DMS79 (cell line): ENCODE measurements around the gene GPRC5B.

Source experiments
- DNase-seq: peaks from one replicate; lab custom pipeline; 2025; lab: John Stamatoyannopoulos, UW

GPRC5B gene

DNA sequence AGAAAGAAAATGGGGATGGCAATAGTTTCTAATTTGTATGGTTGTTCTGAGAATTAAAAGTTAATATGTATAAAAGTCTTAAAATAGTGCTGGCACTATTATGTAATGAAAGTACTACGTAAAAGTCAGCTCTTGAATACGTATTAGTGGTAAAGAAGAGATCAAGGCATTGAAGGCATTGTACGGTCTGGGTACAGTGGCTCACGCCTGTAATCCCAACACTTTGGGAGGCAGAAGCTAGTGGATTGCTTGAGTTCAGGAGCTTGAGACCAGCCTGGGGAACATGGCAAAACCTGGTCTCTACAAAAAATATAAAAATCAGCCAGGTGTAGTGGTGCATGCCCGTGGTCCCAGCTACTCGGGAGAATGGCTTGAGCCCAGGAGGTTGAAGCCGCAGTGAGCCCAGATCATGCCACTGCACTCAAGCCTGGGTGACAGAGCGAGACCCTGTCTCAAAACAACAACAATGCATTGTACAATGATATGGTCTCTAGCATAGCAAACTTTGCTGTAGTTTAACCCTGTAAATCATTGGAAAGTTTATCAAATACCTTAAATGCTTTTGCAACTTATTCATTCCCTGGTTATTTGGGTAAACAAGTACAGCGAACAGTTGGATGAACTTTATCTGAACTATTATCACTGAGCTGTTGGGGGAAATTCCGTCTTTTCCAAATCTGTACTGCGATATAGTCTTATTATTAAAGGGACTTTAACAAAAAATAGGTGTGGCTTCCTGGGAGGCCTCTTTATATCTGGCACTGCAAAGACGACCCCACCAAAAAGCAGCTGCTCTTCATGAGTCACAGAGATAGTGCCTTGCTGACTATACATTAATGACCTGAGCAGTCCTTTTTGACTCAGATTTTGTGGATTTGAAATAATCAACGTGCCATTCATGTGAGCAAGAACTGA, 73.6 kb downstream of the GPRC5B start:
- no peak for DNase-seq

DNA sequence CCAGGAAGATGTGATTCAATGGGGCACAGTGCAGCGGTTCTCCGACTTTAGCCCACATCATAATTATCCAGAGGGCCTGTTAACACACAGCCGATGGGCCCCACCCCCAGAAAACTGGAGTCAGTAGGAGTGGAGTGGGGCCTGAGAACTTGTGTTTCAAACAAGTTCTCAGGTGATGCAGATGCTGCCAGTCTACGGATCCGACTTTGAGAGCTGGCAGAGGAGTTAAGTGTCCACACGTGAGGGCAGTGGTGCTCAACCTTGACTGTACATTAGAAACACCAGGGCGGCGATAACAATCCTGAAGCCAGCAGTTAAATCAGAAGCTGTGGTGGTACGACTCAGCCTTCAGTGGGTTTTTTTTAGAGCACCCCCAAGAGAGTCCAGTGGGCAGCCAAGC, 75.0 kb downstream of the GPRC5B start:
- no peak for DNase-seq

DNA sequence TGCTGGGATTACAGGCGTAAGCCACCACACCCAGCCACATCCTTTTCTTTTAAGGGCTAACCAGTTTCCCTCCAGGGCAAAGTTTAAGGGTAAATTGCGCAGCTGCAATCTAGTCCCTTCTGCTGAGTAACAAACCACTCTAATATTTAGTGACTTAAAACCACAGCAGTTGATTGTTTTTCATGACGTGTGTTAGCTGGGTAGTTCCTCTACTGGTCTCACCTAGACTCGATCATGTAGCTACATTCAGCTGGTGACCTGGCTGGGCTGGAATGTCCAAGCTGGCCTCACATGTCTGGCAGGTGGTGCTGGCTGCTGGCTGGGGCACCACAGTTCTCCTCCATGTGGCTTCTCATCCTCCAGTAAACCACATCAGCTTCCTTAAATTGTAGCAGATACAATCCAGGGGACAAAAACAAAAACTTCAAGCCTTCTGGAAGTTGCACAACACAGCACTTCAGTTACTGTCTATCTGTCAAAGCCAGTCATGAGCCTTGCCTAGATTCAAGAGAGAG, 75.5 kb downstream of the GPRC5B start:
- no peak for DNase-seq

DNA sequence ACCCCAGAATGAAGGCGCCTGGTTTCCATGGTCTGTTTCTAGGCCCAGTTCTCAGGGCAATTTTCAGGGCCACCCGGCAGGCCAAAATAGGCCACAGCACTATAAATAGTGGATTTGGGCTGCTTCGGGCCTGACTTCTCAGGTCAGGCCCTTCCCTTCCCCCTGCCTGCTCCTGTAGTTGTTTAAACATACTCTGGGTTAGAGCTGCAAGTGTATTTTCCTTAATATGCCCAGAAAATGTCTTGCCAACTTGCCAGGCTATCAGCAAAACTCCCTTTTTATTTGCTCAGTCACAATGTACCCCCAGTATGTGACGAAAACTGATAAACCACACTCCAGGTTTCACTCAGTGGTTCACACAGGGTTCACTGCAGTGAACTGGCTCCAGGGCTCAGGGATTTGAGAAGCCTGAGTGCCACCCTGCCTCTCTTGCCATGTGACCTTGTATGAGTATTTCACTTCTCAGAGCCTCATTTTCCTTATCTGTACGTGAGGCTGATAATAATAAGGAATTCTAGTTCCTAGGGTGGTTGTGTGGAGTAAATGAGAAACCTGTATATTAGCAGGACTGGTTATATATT, 76.5 kb downstream of the GPRC5B start:
- DNase-seq, result no peak
